Muscle layer of colon (tissue), 2 donors: ENCODE data around the gene SEPTIN1.
"Not testable (repeated sequence)": the region's sequence is repeated elsewhere in the genome, so short reads cannot be mapped to it uniquely, and the experiment has no call there.

Experiments used
- H3K27ac ChIP-seq: one replicate; pipeline ENCODE4 v1.7.0; 2013; ENCODE audit warnings: low read depth, mild to moderate bottlenecking, low read length, moderate library complexity
- H3K27me3 ChIP-seq, 2 donors: one replicate each; pipeline ENCODE4 v1.7.0; 2013; ENCODE audit warnings: low read length in 2 of 2, mild to moderate bottlenecking in 2 of 2; ENCODE audit not compliant: insufficient read depth in 2 of 2, control insufficient read depth in 1 of 2
- H3K36me3 ChIP-seq: one replicate; pipeline ENCODE4 v1.7.0; 2013; ENCODE audit warnings: mild to moderate bottlenecking, low read length; ENCODE audit not compliant: insufficient read depth
- H3K4me1 ChIP-seq: one replicate; pipeline ENCODE4 v1.7.0; 2013; ENCODE audit warnings: mild to moderate bottlenecking, low read length; ENCODE audit not compliant: insufficient read depth
- H3K4me3 ChIP-seq, 2 donors: one replicate each; pipeline ENCODE4 v1.7.0; 2013; ENCODE audit warnings: low read length in 2 of 2, low read depth in 1 of 2, mild to moderate bottlenecking in 1 of 2, moderate library complexity in 1 of 2
- H3K9ac ChIP-seq: one replicate; pipeline ENCODE4 v1.7.0; 2013; ENCODE audit warnings: low read length
- H3K9me3 ChIP-seq: one replicate; pipeline ENCODE4 v1.7.0; 2013; ENCODE audit warnings: mild to moderate bottlenecking, low read length
- donor health status: abdominal sarcoma.
- donor health status: Adenocarcinoma of cecum.

Gene SEPTIN1

GRCh38 chr16:30398661-30399434 is 16.5 kb upstream of the SEPTIN1 start:
- Histone ChIP-seq H3K27ac (peak overlapping the region; percentile 96), H3K4me3 (no peak overlapping the region), H3K36me3 (peaks cover 20% of the 10 kb centered on the region), H3K9me3 (no peaks in the 10 kb centered on the region), H3K9ac (peak overlapping the region; percentile 77), H3K27me3 (no peaks in the 10 kb centered on the region), H3K4me1 (peaks cover 41% of the 10 kb centered on the region)

- no peaks in the 10 kb centered on the region for H3K27me3 ChIP-seq
- H3K9ac ChIP-seq = no peak overlapping the region
- H3K36me3 ChIP-seq = peaks cover 20% of the 10 kb centered on the region
- peaks cover 41% of the 10 kb centered on the region for H3K4me1 ChIP-seq
- no peaks in the 10 kb centered on the region for H3K9me3 ChIP-seq
- no peak overlapping the region for H3K4me3 ChIP-seq
- peak overlapping the region; percentile 96 for H3K27ac ChIP-seq
Observed at GRCh38 chr16:30397776-30398660, 15.7 kb upstream of the SEPTIN1 start.

- Histone ChIP-seq H3K27me3 (no peaks in the 10 kb centered on the region), H3K36me3 (peaks cover 20% of the 10 kb centered on the region), H3K4me1 (peaks cover 41% of the 10 kb centered on the region), H3K27ac (no peak overlapping the region), H3K9ac (no peak overlapping the region), H3K9me3 (no peaks in the 10 kb centered on the region), H3K4me3 (no peak overlapping the region)
Observed at GRCh38 chr16:30397056-30397455, 14.7 kb upstream of the SEPTIN1 start.

- H3K9me3 ChIP-seq, H3K9ac ChIP-seq, H3K27me3 ChIP-seq, H3K4me3 ChIP-seq, H3K27ac ChIP-seq: not testable (repeated sequence)
- peaks cover 41% of the 10 kb centered on the region for H3K4me1 ChIP-seq
- peaks cover 20% of the 10 kb centered on the region for H3K36me3 ChIP-seq
Observed at GRCh38 chr16:30396627-30397026, 14.3 kb upstream of the SEPTIN1 start.

- Histone ChIP-seq H3K9me3 (no peaks in the 10 kb centered on the region), H3K27me3 (no peaks in the 10 kb centered on the region), H3K36me3 (peaks cover 20% of the 10 kb centered on the region), H3K9ac (peak overlapping the region; percentile 23), H3K27ac (peak overlapping the region; percentile 95), H3K4me1 (peaks cover 41% of the 10 kb centered on the region), H3K4me3 (peak overlapping the region; percentile 76 to 99)
Observed at GRCh38 chr16:30395992-30396585, 13.7 kb upstream of the SEPTIN1 start.

GRCh38 chr16:30395155-30395991 is 13.0 kb upstream of the SEPTIN1 start, which contains the start of gene ZNF48:
Gene ZNF48, plus strand, starts transcription at chr16:30395420. Its CDS starts 375 bp downstream, at chr16:30395795.
- Histone ChIP-seq H3K27ac (peak within 1 kb of the TSS; percentile 95), H3K36me3 (peaks cover 20% of the 10 kb centered on the region), H3K9me3 (no peaks in the 10 kb centered on the region), H3K4me1 (peaks cover 41% of the 10 kb centered on the region), H3K9ac (peak within 1 kb of the TSS; percentile 50), H3K27me3 (no peaks in the 10 kb centered on the region), H3K4me3 (peak within 1 kb of the TSS; percentile 76 to 99)

- H3K4me3 ChIP-seq = peak overlapping the region; percentile 76 to 99
- peak overlapping the region; percentile 50 for H3K9ac ChIP-seq
- no peaks in the 10 kb centered on the region for H3K27me3 ChIP-seq
- peaks cover 20% of the 10 kb centered on the region for H3K36me3 ChIP-seq
- H3K4me1 ChIP-seq = peaks cover 37% of the 10 kb centered on the region
- H3K9me3 ChIP-seq = no peaks in the 10 kb centered on the region
- H3K27ac ChIP-seq = peak overlapping the region; percentile 80
Observed at GRCh38 chr16:30394592-30395154, 12.3 kb upstream of the SEPTIN1 start.

GRCh38 chr16:30383521-30383920 is 1.2 kb upstream of the SEPTIN1 start:
- peaks cover 5% of the 10 kb centered on the region for H3K36me3 ChIP-seq
- H3K9ac ChIP-seq = no peak overlapping the region
- H3K9me3 ChIP-seq = no peaks in the 10 kb centered on the region
- H3K4me1 ChIP-seq = peaks cover 5% of the 10 kb centered on the region
- H3K4me3 ChIP-seq = no peak overlapping the region
- H3K27me3 ChIP-seq = no peaks in the 10 kb centered on the region
- H3K27ac ChIP-seq = no peak overlapping the region

- Histone ChIP-seq H3K4me1 (peaks cover 12% of the 10 kb centered on the region), H3K27ac (no peak overlapping the region), H3K27me3 (no peaks in the 10 kb centered on the region), H3K9ac (no peak overlapping the region), H3K36me3 (peaks cover 5% of the 10 kb centered on the region), H3K4me3 (no peak overlapping the region), H3K9me3 (no peaks in the 10 kb centered on the region)
Observed at GRCh38 chr16:30381291-30382041, 895 bp downstream of the SEPTIN1 start.

GRCh38 chr16:30380803-30381208 is 1.6 kb downstream of the SEPTIN1 start:
- Histone ChIP-seq H3K9ac (no peak overlapping the region), H3K9me3 (no peaks in the 10 kb centered on the region), H3K36me3 (peaks cover 5% of the 10 kb centered on the region), H3K27ac (no peak overlapping the region), H3K4me1 (peaks cover 12% of the 10 kb centered on the region), H3K27me3 (no peaks in the 10 kb centered on the region), H3K4me3 (no peak overlapping the region)
